ENCODE measurements around the gene PTPRO. TPM values are rescaled to one million over a fixed set of nuclear protein-coding genes. Genes with fewer than 3 reads are reported as not detected.

Gene PTPRO
- total RNA-seq, 4 donors from 2014 or later: 0.19 to 0.94 (median 0.70) TPM

- DNase-seq: no peak
- TF ChIP-seq CTCF (IDR thresholded peaks at IDR 0.05 in 4 of 5, conservative IDR thresholded peaks at IDR 0.05 in 1 of 5): no peak
- no peak for TF ChIP-seq POLR2A (IDR thresholded peaks at IDR 0.05)
Observed at GRCh38 chr12:15580431-15580830, 258.1 kb downstream of the PTPRO start.

GRCh38 chr12:15581006-15581405 is 258.7 kb downstream of the PTPRO start:
- ATAC-seq: no peak
- Histone ChIP-seq H3K27ac (no peak overlapping the region), H3K27me3 (no peaks in the 10 kb centered on the region), H3K9me3 (no peaks in the 10 kb centered on the region), H3K4me3 (no peak overlapping the region), H3K36me3 (no peaks in the 10 kb centered on the region), H3K4me1 (no peaks in the 10 kb centered on the region)
- TF ChIP-seq POLR2A (IDR thresholded peaks at IDR 0.05): no peak
- no peak for TF ChIP-seq CTCF (IDR thresholded peaks at IDR 0.05 in 4 of 5, conservative IDR thresholded peaks at IDR 0.05 in 1 of 5)
- in situ Hi-C loops (cut with MboI; ENCODE audit: low sequenced_read_pairs in 4 of 4): loop anchor here in 2 of 4 donors (10.0 kb wide), 1 partner anchor 306 kb away; no protein-coding TSS in a partner anchor
- intact Hi-C loops (cut with DNase I; ENCODE audit: low total_unique reads): loop anchor here (5.0 kb wide), 2 partner anchors 49 to 304 kb away; no protein-coding TSS in a partner anchor
- no peak for DNase-seq

More at GRCh38 chr12:15580431-15580830, 258.1 kb downstream of the PTPRO start:
- ATAC-seq: no peak
- H3K36me3 ChIP-seq: no peaks in the 10 kb centered on the region
- no peaks in the 10 kb centered on the region for H3K27me3 ChIP-seq
- no peaks in the 10 kb centered on the region for H3K9me3 ChIP-seq
- H3K4me1 ChIP-seq: no peaks in the 10 kb centered on the region
- intact Hi-C loops (cut with DNase I; ENCODE audit: low total_unique reads) (loop anchor here (5.0 kb wide), 2 partner anchors 48 to 303 kb away; no protein-coding TSS in a partner anchor), in situ Hi-C loops (cut with MboI; ENCODE audit: low sequenced_read_pairs in 4 of 4) (loop anchor here in 2 of 4 donors (10.0 kb wide), 1 partner anchor 306 kb away; no protein-coding TSS in a partner anchor)
- no peak overlapping the region for H3K4me3 ChIP-seq
- H3K27ac ChIP-seq: no peak overlapping the region

DNA sequence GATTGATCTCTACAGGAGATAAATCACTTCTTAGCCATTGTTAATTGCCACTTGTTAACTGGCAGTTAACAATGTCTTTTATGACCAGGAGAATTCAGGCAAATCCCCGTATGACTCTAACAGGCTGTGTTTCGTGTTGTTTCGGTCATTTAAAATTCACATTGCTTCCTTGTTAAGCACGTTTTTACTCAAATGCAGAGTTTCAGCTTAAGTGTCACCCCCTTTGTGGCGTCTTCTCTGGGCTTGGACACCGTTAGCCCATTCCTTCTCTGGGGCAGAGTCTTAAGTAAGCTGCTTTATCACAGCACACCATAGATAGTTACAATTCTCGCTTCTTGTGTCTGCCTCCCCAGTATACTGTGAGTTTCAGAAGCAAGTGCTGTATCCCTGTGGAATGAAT is 261.5 kb downstream of the PTPRO start:
- intact Hi-C loops (cut with DNase I; ENCODE audit: low total_unique reads): loop anchor here (5.0 kb wide), 2 partner anchors 52 to 307 kb away; no protein-coding TSS in a partner anchor

GRCh38 chr12:15584366-15585041 is 262.2 kb downstream of the PTPRO start:
- no peaks in the 10 kb centered on the region for H3K36me3 ChIP-seq
- no peaks in the 10 kb centered on the region for H3K27me3 ChIP-seq
- DNase-seq (no peak), ATAC-seq (no peak)
- in situ Hi-C loops (cut with MboI; ENCODE audit: low sequenced_read_pairs in 4 of 4) (loop anchor here in 2 of 4 donors (5.0 to 10.0 kb wide), 2 partner anchors 268 to 310 kb away; no protein-coding TSS in a partner anchor), intact Hi-C loops (cut with DNase I; ENCODE audit: low total_unique reads) (loop anchor here (5.0 kb wide), 2 partner anchors 52 to 307 kb away; no protein-coding TSS in a partner anchor)
- TF ChIP-seq CTCF (IDR thresholded peaks at IDR 0.05 in 4 of 5, conservative IDR thresholded peaks at IDR 0.05 in 1 of 5) (peak; percentile 30 to 60 (median 48)), POLR2A (IDR thresholded peaks at IDR 0.05) (no peak)
- H3K27ac ChIP-seq: no peak overlapping the region
- H3K9me3 ChIP-seq: no peaks in the 10 kb centered on the region
- no peak overlapping the region for H3K4me3 ChIP-seq
- no peaks in the 10 kb centered on the region for H3K4me1 ChIP-seq

More for the DNA sequence above, 261.5 kb downstream of the PTPRO start:
- no peaks in the 10 kb centered on the region for H3K27me3 ChIP-seq
- H3K4me3 ChIP-seq: no peak overlapping the region
- no peak for TF ChIP-seq CTCF (IDR thresholded peaks at IDR 0.05 in 4 of 5, conservative IDR thresholded peaks at IDR 0.05 in 1 of 5)
- no peak for TF ChIP-seq POLR2A (IDR thresholded peaks at IDR 0.05)
- H3K36me3 ChIP-seq: no peaks in the 10 kb centered on the region
- no peak overlapping the region for H3K27ac ChIP-seq
- no peak for DNase-seq
- no peaks in the 10 kb centered on the region for H3K9me3 ChIP-seq
- no peaks in the 10 kb centered on the region for H3K4me1 ChIP-seq
- in situ Hi-C loops (cut with MboI; ENCODE audit: low sequenced_read_pairs in 4 of 4): loop anchor here in 2 of 4 donors (10.0 kb wide), 1 partner anchor 309 kb away; no protein-coding TSS in a partner anchor
- ATAC-seq: no peak

Data from gastrocnemius medialis (tissue), 4 donors.